ENCODE results near the gene ADPRHL1.

DNA sequence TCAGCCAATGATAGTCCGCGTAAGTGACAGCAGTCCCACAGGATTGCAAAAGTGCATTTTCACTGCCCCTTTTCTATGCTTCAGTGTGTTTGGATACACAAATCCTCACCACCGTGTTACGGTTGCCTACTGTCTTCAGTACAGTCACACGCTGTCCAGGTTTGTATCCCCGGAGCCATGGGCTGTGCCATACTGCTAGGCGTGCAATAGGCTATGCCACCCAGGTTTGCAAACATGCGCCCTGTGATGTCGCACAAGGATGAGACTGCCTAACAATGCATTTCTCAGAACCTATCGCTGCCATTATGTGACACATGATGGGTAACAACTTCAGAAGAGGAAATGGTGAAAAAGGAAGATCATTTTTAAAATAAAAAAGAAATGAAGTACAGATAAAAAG is 16.8 kb upstream of the ADPRHL1 start:
- TF ChIP-seq, protein P1, sequence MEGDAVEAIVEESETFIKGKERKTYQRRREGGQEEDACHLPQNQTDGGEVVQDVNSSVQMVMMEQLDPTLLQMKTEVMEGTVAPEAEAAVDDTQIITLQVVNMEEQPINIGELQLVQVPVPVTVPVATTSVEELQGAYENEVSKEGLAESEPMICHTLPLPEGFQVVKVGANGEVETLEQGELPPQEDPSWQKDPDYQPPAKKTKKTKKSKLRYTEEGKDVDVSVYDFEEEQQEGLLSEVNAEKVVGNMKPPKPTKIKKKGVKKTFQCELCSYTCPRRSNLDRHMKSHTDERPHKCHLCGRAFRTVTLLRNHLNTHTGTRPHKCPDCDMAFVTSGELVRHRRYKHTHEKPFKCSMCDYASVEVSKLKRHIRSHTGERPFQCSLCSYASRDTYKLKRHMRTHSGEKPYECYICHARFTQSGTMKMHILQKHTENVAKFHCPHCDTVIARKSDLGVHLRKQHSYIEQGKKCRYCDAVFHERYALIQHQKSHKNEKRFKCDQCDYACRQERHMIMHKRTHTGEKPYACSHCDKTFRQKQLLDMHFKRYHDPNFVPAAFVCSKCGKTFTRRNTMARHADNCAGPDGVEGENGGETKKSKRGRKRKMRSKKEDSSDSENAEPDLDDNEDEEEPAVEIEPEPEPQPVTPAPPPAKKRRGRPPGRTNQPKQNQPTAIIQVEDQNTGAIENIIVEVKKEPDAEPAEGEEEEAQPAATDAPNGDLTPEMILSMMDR (IDR thresholded peaks at IDR 0.05; ENCODE audit: low read length), result no peak
- no peak for TF ChIP-seq EZH2 (IDR thresholded peaks at IDR 0.05; ENCODE audit: borderline replicate concordance, low read length)
